NK-92 treated with Interleukin-12 subunit alpha and Interleukin-12 subunit beta, amount 100 ng/mL, for 24 hours (cell line): Measurements from ENCODE around the gene RPL26.
"Not testable (repeated sequence)": the region's sequence is repeated elsewhere in the genome, so short reads cannot be mapped to it uniquely, and the experiment has no call there.

ENCODE experiments used
- DNase-seq: peaks from one replicate; lab custom pipeline; 2025; lab: John Stamatoyannopoulos, UW

RPL26 gene

DNA sequence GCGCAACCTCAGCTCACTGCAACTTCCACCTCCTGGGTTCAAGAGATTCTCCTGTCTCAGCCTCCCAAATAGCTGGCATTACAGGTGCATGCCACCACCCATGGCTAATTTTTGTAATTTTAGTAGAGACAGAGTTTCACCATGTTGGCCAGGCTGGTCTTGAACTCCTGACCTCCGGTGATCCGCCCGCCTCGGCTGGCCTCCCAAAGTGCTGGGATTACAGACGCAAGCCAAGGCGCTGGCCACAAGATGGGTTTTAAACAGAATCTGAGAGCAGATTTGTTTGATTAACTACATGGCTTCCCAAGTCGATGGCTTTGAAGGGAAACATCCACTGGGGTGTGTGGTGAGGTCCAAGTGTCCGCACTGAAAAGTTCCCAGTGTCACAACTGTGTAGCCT lies 11.5 kb upstream of the RPL26 start:
- not testable (repeated sequence) for DNase-seq

- DNase-seq = no peak
Observed at GRCh38 chr17:8393470-8394231, 10.7 kb upstream of the RPL26 start.

- DNase-seq = no peak
Observed at GRCh38 chr17:8392674-8393469, 9.9 kb upstream of the RPL26 start.

DNA sequence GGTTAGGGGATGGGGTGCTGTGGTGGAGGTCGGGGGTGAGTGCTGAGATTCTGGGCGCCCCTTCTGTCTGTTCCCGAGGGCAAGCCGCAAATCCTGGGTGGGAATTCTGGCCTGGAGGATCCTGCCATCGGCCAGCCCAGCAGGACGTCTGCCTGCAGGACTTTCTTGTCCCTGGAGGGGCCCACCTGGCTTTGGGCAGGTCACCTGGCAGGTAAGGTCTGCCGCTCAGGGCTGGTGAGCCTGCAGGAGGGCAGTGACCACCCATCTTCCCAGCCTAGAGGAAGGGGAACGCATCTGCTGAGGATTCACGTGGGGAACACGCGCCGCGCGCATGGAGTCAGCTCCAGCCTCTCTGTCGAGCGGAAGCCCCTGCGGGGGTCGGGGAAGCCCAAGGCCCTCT lies 9.3 kb upstream of the RPL26 start:
- DNase-seq = no peak

DNA sequence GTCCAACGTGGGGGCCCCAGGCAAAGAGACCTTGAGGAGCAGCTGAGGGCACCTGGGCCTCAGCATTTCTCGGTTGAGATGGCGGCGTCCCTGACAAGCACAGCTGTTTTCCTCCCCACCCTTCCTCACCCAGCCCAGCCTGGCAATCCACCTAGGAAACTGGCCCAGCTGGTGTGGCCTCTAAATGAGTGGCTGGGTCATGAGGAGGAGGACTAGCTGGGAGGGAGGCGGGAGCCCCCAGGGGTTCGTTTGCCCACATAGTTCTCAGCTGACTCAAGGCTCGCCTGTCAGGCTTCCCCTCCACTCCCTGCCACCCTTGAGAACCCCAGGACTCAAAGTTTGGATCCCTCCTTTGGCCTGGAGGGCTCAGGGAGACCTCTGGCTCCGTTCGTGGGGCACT lies 8.7 kb upstream of the RPL26 start:
- no peak for DNase-seq

DNA sequence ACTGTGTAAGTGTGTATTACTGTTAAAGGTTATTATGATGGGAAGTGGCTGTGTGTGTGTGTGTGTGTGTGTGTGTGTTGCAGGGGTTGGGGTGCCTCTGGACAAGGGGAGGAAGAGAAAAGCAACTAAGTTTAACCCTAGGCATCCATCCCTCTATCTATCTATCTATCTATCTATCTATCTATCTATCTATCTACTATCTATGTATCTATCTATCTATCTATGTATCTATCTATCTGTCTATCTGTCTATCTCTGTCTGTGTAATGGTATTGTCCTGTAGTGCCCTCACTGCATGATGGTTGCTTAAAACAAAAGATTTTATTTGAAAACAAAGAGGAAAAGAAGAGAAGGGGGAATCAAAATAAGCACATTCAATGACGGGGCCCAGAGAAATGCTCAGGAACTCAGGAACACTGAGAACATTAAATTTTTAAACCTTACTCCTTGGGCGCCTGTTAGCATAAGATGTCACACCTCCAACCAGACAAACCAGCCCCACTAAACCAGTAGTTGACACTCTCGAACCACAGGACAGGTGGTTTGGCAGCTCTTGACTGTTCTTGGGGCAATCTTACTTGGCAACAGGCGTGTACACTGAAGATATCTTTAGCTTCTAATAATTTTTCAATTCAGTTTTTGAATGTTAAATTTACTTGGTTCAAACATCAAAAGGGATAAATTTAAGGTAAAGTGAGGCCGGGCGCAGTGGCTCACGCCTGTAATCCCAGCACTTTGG lies 5.1 kb upstream of the RPL26 start:
- peak; percentile 5 for DNase-seq

DNA sequence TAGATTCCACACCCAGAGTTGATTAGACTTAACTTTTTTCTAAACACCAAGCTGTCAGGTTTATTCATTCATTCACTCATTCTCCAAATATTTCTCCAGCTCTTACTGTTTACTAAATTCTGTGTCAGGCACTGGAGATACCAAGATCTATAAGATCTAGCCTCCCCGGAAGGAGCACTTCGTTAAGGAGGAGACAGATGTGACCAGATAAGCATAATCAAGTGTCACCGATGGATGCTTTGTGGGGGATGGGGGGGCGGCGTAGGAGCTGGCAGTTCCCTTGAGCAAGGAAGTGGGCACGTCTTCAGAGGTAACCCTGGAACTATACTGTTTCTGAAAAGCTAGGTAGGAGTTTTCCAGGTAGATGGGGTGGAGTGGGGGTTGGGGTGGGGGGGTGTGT lies 3.8 kb upstream of the RPL26 start:
- DNase-seq = no peak

DNA sequence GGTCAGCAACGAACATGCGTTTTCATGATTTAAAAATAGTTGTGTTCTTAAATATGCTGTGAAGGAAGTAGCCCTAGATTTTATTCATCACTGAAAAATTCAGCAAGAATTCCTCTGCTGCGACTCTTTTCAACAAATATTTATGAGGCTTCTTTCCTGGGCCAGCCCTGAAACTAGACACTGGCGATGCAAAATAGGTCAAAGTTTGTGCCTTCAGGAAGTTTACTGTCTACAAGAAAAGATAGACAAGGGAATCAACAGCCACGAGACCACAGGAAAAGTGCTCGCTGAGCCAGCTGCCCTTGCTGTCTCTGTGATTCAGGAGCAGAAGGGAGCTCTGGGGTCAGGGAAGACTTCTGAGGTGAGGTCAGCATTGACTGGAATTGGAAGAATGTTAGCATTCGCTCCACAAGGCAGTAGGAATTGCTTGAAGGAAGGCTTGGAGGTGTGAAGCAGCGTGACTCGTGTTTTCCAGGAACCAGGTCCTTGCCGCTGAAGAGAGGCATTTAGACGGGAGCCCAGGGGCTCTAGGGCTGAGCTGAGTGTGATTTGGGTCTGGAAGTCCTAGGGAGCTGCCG lies 1.9 kb upstream of the RPL26 start:
- DNase-seq = no peak

DNA sequence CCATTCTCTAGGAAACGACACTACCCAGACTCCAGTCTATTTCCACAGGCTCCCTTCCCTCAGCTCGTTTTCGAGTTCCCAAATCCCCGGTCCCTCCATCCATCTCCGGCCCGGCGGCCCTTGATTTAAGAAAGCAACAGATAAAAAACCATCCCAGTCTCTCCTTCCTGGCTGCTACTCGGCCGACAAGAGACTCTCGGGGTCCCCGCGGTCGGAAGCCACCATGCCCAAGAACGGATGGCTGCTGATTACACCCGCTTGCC lies 182 bp downstream of the RPL26 start:
- no peak for DNase-seq

- DNase-seq = no peak
Observed at GRCh38 chr17:8382052-8382879, 727 bp downstream of the RPL26 start.

GRCh38 chr17:8380049-8380448 lies 2.9 kb downstream of the RPL26 start:
- no peak for DNase-seq

GRCh38 chr17:8378117-8378516 lies 4.9 kb downstream of the RPL26 start:
- not testable (repeated sequence) for DNase-seq

DNA sequence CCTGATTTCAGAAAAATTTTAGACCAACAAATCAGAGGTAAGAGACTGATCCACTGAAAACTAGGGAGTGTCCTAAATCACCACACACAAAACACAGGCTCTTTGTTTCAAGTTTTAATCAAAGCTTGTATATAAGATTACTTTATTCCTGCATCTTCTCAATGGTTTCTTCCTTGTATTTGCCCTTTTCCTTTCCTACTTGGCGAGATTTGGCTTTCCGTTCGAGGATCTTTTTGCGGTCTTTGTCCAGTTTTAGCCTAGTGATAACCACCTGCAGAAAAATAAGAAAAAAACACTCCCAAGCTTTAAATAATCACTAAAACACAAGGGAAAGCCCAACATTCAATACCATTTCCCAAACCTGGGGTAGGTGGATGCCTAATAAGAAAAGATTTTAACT lies 5.6 kb downstream of the RPL26 start:
- no peak for DNase-seq

DNA sequence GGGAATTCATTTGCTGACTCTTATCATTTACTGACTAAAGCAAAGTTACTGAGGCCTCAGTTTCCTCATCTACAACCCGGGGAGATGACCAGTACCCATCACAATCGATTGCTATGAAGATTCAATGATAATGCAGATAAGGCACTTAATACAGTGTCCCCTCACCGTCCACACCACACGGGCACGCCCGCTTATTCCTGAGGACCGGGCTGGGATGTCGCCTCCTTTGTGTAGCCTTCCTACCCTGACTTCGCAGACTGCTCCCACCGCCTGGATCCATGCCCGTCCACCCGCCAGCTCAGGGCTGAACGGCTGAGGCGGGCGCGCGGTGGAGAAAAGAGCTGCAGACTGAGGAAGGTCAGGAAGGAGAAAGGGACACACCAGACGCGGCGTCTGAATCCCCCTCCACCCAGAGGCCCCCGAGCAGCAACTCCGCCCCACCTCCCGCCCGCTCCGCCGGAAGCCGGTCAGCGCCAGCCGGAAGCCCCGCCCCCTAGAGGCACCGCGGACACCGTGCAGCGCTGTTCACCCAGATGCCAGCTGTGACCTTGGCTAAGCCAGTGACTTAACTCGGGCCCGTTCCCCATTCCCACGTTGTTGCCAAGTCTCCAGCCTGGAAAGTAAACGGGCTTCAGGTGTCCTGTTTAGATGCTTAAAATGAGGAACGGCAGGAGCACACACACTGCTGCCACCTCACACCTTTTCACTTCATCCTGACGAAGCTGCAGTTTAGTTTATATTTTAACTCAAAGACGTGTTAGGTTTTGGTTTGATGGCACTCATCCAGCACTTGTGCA lies 6.5 kb downstream of the RPL26 start, which contains the start of gene KRABD2:
Gene KRABD2 (minus strand): TSS at position 434 of the 797 bp plus-strand sequence.
- peak; percentile 52 for DNase-seq

- no peak for DNase-seq
Observed at GRCh38 chr17:8375738-8376259, 7.2 kb downstream of the RPL26 start.

DNA sequence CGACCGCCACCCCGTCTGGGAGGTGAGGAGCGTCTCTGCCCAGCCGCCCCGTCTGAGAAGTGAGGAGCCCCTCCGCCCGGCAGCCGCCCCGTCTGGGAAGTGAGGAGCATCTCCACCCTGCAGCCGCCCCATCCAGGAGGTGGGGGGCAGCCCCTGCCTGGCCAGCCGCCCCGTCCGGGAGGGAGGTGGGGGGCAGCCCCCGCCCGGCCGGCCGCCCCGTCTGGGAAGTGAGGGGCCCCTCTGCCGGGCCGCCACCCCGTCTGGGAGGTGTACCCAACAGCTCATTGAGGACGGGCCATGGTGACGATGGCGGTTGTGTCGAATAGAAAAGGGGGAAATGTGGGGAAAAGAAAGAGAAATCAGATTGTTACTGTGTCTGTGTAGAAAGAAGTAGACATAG lies 9.1 kb downstream of the RPL26 start:
- DNase-seq = not testable (repeated sequence)

DNA sequence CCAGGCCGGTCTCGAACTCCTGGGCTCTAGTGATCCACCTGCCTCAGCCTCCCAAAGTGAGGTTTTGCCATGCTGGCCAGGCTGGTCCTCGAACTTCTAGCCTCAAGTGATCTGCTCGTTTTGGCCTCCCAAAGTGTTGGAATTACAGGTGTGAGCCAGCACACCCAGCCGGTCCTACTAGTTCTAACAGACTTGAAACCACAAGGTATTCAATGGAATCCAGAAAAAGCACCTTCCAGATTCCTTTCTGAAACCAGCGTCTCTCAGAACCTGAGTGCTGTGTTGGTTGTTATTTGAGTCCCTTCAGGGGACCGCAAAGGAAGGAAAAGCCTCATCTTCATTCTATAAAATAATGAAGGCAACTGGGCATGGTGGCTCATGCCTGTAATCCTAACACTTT lies 10.6 kb downstream of the RPL26 start:
- DNase-seq = no peak

DNA sequence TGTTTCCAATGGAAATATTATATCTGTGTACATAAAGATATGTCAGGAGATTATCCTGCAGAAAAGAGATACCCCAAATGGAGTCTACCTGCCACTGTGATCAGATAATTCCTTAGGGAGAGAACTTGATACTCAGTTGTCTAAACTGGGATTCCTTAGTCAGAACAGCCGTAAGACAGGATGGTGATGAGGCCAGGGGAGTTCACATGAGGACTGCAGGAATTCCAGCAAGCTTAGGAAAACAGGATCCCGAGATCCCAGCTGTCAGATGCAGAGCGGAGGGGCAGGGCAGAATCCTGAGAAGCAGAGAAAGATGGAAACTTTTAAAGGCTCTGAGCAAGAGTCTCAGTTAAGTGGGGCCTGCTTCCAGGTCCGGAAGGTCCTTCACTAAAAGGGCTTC lies 11.2 kb downstream of the RPL26 start:
- DNase-seq = no peak

DNA sequence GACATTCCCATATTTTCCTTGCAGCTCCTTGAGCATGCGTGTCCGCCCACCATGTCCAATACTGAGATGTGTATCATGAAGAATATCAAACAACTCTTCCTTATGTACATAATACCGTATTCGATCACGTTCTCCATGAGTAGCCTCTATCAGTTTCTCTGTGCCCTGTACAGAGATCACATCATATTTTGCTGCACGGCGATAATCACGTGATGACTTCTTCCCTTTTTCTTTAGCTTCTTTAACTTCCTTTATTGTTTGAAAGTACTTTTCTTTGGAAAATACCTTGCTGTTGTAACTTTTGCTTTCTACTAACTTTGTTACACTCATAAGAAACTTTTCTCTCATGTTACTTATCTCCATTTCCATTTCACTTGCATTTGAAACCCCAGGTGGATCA lies 13.0 kb downstream of the RPL26 start:
- no peak for DNase-seq

DNA sequence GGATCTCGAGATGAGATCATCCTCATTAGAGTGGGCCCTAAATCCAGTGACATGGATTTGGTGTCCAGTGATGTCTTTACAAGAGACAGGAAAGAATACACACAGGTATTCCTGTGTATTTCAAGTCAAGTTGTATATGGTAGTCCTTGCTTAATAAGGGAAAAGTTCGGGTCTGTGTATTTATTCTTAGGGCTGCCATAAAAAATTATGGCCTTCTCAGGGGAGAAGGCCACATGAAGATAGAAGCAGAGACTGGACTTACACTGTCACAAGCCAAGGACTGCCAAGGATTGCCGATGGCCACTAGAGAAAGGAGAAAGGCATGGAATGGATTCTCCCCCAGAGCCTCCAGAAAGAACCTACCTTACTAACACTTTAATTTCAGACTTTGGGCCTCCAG lies 14.8 kb downstream of the RPL26 start:
- DNase-seq = no peak

- no peak for DNase-seq
Observed at GRCh38 chr17:8366231-8366630, 16.8 kb downstream of the RPL26 start.
